ENCODE data around the gene ATP6V1A. TPM values are rescaled to one million over a fixed set of nuclear protein-coding genes. Genes with fewer than 3 reads are reported as not detected.

The ATP6V1A gene
- total and polyA plus RNA-seq, 8 donors: 5.9 to 44.7 (median 24.9) TPM

DNA sequence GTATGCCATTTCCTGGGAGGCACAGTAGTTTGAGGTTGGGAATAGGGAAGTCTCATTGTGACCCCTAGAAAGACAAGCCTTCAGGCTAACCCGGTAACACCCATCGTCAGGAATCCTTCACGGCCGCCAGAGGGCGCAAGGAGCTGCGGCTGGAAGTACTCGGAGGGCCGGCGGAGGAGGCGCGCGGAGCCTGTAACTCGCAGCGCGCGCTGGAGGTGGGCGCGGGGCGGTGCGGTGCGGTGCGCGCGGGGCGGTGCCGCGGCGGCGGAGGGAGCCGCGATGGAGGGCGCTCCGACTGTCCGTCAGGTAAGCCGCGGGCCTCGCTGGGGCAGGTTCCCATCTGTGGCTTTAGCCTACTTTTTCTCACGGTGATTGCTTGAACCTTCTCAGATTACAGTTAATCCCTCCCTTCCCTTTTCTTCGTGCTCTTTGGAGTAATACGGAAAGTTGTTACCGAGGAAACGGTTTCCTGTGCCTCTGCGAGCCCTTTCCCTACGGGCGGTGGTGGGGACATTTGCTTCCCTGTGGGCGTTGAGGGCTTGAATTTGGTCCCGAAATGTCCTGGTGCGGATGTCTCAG, 91.9 kb downstream of the ATP6V1A start, which contains the start of gene GRAMD1C:
GRAMD1C (plus strand) TSS at position 158 of the 579 bp plus-strand sequence; CDS start at position 280, 122 bp downstream.
- H3K36me3 ChIP-seq: no peaks in the 10 kb centered on the region
- 0 to 1% methylated on average over 40 to 48 of the region's 48 CpGs for WGBS, 2 donors
- H3K4me3 ChIP-seq: peak within 1 kb of the TSS; percentile 24 to 54 (median 44)
- TF ChIP-seq CTCF (IDR thresholded peaks at IDR 0.05): peak; percentile 77 to 90 (median 80)
- DNase-seq: peak; percentile 83 to 93 (median 88)
- H3K27ac ChIP-seq: peak within 1 kb of the TSS; percentile 53 to 85 (median 78)
- FAIRE-seq: no peak
- H3K4me1 ChIP-seq: peaks cover 0 to 5% (median 4%) of the 10 kb centered on the region in 3 donors
- H3K9me3 ChIP-seq: no peaks in the 10 kb centered on the region
- peak; percentile 92 to 96 (median 96) for ATAC-seq
- intact Hi-C loops (cut with DNase I): no loop called here
- no peaks in the 10 kb centered on the region for H3K27me3 ChIP-seq

GRCh38 chr3:113839551-113839950, 92.7 kb downstream of the ATP6V1A start:
- no peaks in the 10 kb centered on the region for H3K9me3 ChIP-seq
- WGBS, 2 donors: 13% methylated on average over 2 of the region's 2 CpGs
- H3K36me3 ChIP-seq: no peaks in the 10 kb centered on the region
- ATAC-seq: peak in 1 of 4 donors; percentile 1
- DNase-seq: no peak
- peak overlapping the region; percentile 53 to 85 (median 78) for H3K27ac ChIP-seq
- FAIRE-seq: no peak
- intact Hi-C loops (cut with DNase I): no loop called here
- no peaks in the 10 kb centered on the region for H3K27me3 ChIP-seq
- no peak for TF ChIP-seq CTCF (IDR thresholded peaks at IDR 0.05)
- H3K4me3 ChIP-seq: peak overlapping the region in 3 of 4 donors; percentile 37 to 54 (median 50)
- peaks cover 0 to 5% (median 4%) of the 10 kb centered on the region in 3 donors for H3K4me1 ChIP-seq

GRCh38 chr3:113844622-113845222, 97.9 kb downstream of the ATP6V1A start:
- peak; percentile 97 for FAIRE-seq
- no peaks in the 10 kb centered on the region for H3K27me3 ChIP-seq
- no peaks in the 10 kb centered on the region for H3K36me3 ChIP-seq
- no peaks in the 10 kb centered on the region for H3K9me3 ChIP-seq
- H3K4me1 ChIP-seq: peaks cover 0 to 5% (median 0%) of the 10 kb centered on the region in 3 donors
- 28 to 30% methylated on average over 4 of the region's 4 CpGs for whole genome bisulfite sequencing, 2 donors
- peak; percentile 66 to 94 (median 92) for ATAC-seq
- H3K4me3 ChIP-seq: no peak overlapping the region
- DNase-seq: no peak
- intact Hi-C loops (cut with DNase I): loop anchor here in 2 of 3 donors (10.0 kb wide), 2 partner anchors 60 to 70 kb away; no protein-coding TSS in a partner anchor
- no peak overlapping the region for H3K27ac ChIP-seq
- peak; percentile 34 to 55 (median 46) for TF ChIP-seq CTCF (IDR thresholded peaks at IDR 0.05)

GRCh38 chr3:113847247-113847646, 100.4 kb downstream of the ATP6V1A start:
- intact Hi-C loops (cut with DNase I): loop anchor here in 2 of 3 donors (10.0 kb wide), 2 partner anchors 58 to 68 kb away; no protein-coding TSS in a partner anchor
- H3K36me3 ChIP-seq: no peaks in the 10 kb centered on the region
- H3K9me3 ChIP-seq: no peaks in the 10 kb centered on the region
- DNase-seq (no peak), ATAC-seq (no peak), FAIRE-seq (peak; percentile 72)
- H3K27ac ChIP-seq: no peak overlapping the region
- TF ChIP-seq CTCF (IDR thresholded peaks at IDR 0.05): no peak
- H3K4me3 ChIP-seq: no peak overlapping the region
- no peaks in the 10 kb centered on the region for H3K27me3 ChIP-seq
- H3K4me1 ChIP-seq: peaks cover 0 to 5% (median 0%) of the 10 kb centered on the region in 3 donors
